GM18502 (cell line): ENCODE measurements around the gene CACNG8.
"Not testable (repeated sequence)": the region's sequence is repeated elsewhere in the genome, so short reads cannot be mapped to it uniquely, and the experiment has no call there.

Experiments
- ATAC-seq: cut with Tn5 transposase; IDR thresholded peaks from one replicate; pipeline ENCODE4 v1.9.1; 2021; ENCODE audit warnings: mild to moderate bottlenecking; ENCODE audit not compliant: unreplicated experiment, poor library complexity

Gene CACNG8

GRCh38 chr19:53962887-53963431 is at the start of gene CACNG8:
CACNG8 (plus strand) TSS chr19:53962937.
- no peak for ATAC-seq

GRCh38 chr19:53915000-53915399 is 47.7 kb upstream of the CACNG8 start:
- ATAC-seq: no peak

GRCh38 chr19:53916004-53916403 is 46.7 kb upstream of the CACNG8 start:
- no peak for ATAC-seq

GRCh38 chr19:53917356-53917755 is 45.4 kb upstream of the CACNG8 start:
- ATAC-seq: no peak

- no peak for ATAC-seq
Observed at GRCh38 chr19:53927739-53928138, 35.0 kb upstream of the CACNG8 start.

GRCh38 chr19:53936029-53936428 is 26.7 kb upstream of the CACNG8 start:
- no peak for ATAC-seq

GRCh38 chr19:53942001-53942786 is 20.5 kb upstream of the CACNG8 start:
- no peak for ATAC-seq

- no peak for ATAC-seq
Observed at GRCh38 chr19:53944416-53944815, 18.3 kb upstream of the CACNG8 start.

GRCh38 chr19:53944933-53945332 is 17.8 kb upstream of the CACNG8 start:
- ATAC-seq: no peak

GRCh38 chr19:53945441-53945840 is 17.3 kb upstream of the CACNG8 start:
- ATAC-seq: no peak

- ATAC-seq: no peak
Observed at GRCh38 chr19:53945998-53946397, 16.7 kb upstream of the CACNG8 start.

- ATAC-seq: no peak
Observed at GRCh38 chr19:53947624-53948023, 15.1 kb upstream of the CACNG8 start.

GRCh38 chr19:53948611-53949010 is 14.1 kb upstream of the CACNG8 start:
- not testable (repeated sequence) for ATAC-seq

GRCh38 chr19:53951436-53951835 is 11.3 kb upstream of the CACNG8 start:
- no peak for ATAC-seq

- no peak for ATAC-seq
Observed at GRCh38 chr19:53951947-53952346, 10.8 kb upstream of the CACNG8 start.

GRCh38 chr19:53953383-53953782 is 9.4 kb upstream of the CACNG8 start:
- ATAC-seq: no peak

GRCh38 chr19:53957448-53958167 is 5.1 kb upstream of the CACNG8 start:
- ATAC-seq: no peak

- no peak for ATAC-seq
Observed at GRCh38 chr19:53958168-53958571, 4.6 kb upstream of the CACNG8 start.

- no peak for ATAC-seq
Observed at GRCh38 chr19:53958823-53959757, 3.6 kb upstream of the CACNG8 start.

GRCh38 chr19:53960187-53960586 is 2.5 kb upstream of the CACNG8 start:
- no peak for ATAC-seq
